Measurements from ENCODE around the gene SCGB1A1.
"Not testable (repeated sequence)": the region's sequence is repeated elsewhere in the genome, so short reads cannot be mapped to it uniquely, and the experiment has no call there.

The SCGB1A1 gene

GRCh38 chr11:62443390-62444235 lies 24.8 kb downstream of the SCGB1A1 start:
- Mint-ChIP-seq H3K4me3 (peak overlapping the region; percentile 91 to 92), H3K9me3 (no peaks in the 10 kb centered on the region), H3K4me1 (peaks cover 23 to 29% of the 10 kb centered on the region in 2 donors), H3K27ac (peak overlapping the region; percentile 93), H3K36me3 (no peaks in the 10 kb centered on the region), H3K27me3 (peaks cover 9 to 17% of the 10 kb centered on the region in 2 donors)
- peak; percentile 3 for DNase-seq
- ATAC-seq (replicated peaks): peak; percentile 58 to 60

GRCh38 chr11:62444236-62444833 lies 25.5 kb downstream of the SCGB1A1 start:
- DNase-seq (peak; percentile 50), ATAC-seq (replicated peaks) (peak; percentile 89 to 92)
- no peaks in the 10 kb centered on the region for H3K36me3 Mint-ChIP-seq
- H3K27me3 Mint-ChIP-seq: peaks cover 9 to 17% of the 10 kb centered on the region in 2 donors
- peaks cover 23 to 27% of the 10 kb centered on the region in 2 donors for H3K4me1 Mint-ChIP-seq
- H3K27ac Mint-ChIP-seq: peak overlapping the region; percentile 93
- H3K9me3 Mint-ChIP-seq: no peaks in the 10 kb centered on the region
- peak overlapping the region; percentile 91 to 92 for H3K4me3 Mint-ChIP-seq

GRCh38 chr11:62444835-62445234 lies 26.0 kb downstream of the SCGB1A1 start:
- Mint-ChIP-seq H3K27ac (peak overlapping the region; percentile 93), H3K4me3 (peak overlapping the region; percentile 91 to 92), H3K4me1 (peaks cover 22 to 23% of the 10 kb centered on the region in 2 donors)

GRCh38 chr11:62445314-62445740 lies 26.5 kb downstream of the SCGB1A1 start:
- Mint-ChIP-seq H3K4me3 (no peak overlapping the region), H3K27ac (no peak overlapping the region), H3K9me3 (no peaks in the 10 kb centered on the region), H3K4me1 (peaks cover 19 to 23% of the 10 kb centered on the region in 2 donors), H3K27me3 (peaks cover 9 to 17% of the 10 kb centered on the region in 2 donors), H3K36me3 (no peaks in the 10 kb centered on the region)
- no peak for DNase-seq
- no peak for ATAC-seq (replicated peaks)

More at GRCh38 chr11:62444835-62445234, 26.0 kb downstream of the SCGB1A1 start:
- DNase-seq (no peak), ATAC-seq (replicated peaks) (no peak)
- Mint-ChIP-seq H3K36me3 (no peaks in the 10 kb centered on the region), H3K9me3 (no peaks in the 10 kb centered on the region), H3K27me3 (peaks cover 9 to 17% of the 10 kb centered on the region in 2 donors)

- Mint-ChIP-seq H3K27ac (peak overlapping the region; percentile 15), H3K27me3 (peaks cover 9 to 21% of the 10 kb centered on the region in 2 donors)
These were observed 27.3 kb downstream of the SCGB1A1 start for GRCh38 chr11:62446091-62446490.

GRCh38 chr11:62449451-62449851 lies 30.6 kb downstream of the SCGB1A1 start:
- Mint-ChIP-seq H3K4me1 (peaks cover 6 to 11% of the 10 kb centered on the region in 2 donors), H3K4me3 (no peak overlapping the region), H3K27me3 (peaks cover 9 to 26% of the 10 kb centered on the region in 2 donors), H3K9me3 (no peaks in the 10 kb centered on the region), H3K36me3 (no peaks in the 10 kb centered on the region), H3K27ac (no peak overlapping the region)
- no peak for DNase-seq
- no peak for ATAC-seq (replicated peaks)

More at GRCh38 chr11:62446091-62446490, 27.3 kb downstream of the SCGB1A1 start:
- ATAC-seq (replicated peaks) (no peak), DNase-seq (no peak)
- H3K9me3 Mint-ChIP-seq: no peaks in the 10 kb centered on the region
- H3K36me3 Mint-ChIP-seq: no peaks in the 10 kb centered on the region
- peaks cover 19 to 23% of the 10 kb centered on the region in 2 donors for H3K4me1 Mint-ChIP-seq
- no peak overlapping the region for H3K4me3 Mint-ChIP-seq

GRCh38 chr11:62449912-62450311 lies 31.1 kb downstream of the SCGB1A1 start:
- H3K4me3 Mint-ChIP-seq; H3K27ac Mint-ChIP-seq; DNase-seq; H3K9me3 Mint-ChIP-seq; H3K36me3 Mint-ChIP-seq; H3K4me1 Mint-ChIP-seq; ATAC-seq (replicated peaks): not testable (repeated sequence)
- H3K27me3 Mint-ChIP-seq: peaks cover 9 to 26% of the 10 kb centered on the region in 2 donors

- H3K4me3 Mint-ChIP-seq: no peak overlapping the region
- no peaks in the 10 kb centered on the region for H3K36me3 Mint-ChIP-seq
- H3K27ac Mint-ChIP-seq: no peak overlapping the region
- ATAC-seq (replicated peaks): no peak
- peaks cover 9 to 26% of the 10 kb centered on the region in 2 donors for H3K27me3 Mint-ChIP-seq
- DNase-seq: no peak
- peaks cover 0 to 6% of the 10 kb centered on the region in 2 donors for H3K4me1 Mint-ChIP-seq
- no peaks in the 10 kb centered on the region for H3K9me3 Mint-ChIP-seq
These were observed 31.9 kb downstream of the SCGB1A1 start for GRCh38 chr11:62450543-62451240.

GRCh38 chr11:62451241-62451621 lies 32.4 kb downstream of the SCGB1A1 start:
- no peak overlapping the region for H3K4me3 Mint-ChIP-seq
- peaks cover 9 to 26% of the 10 kb centered on the region in 2 donors for H3K27me3 Mint-ChIP-seq
- no peak overlapping the region for H3K27ac Mint-ChIP-seq
- no peaks in the 10 kb centered on the region for H3K36me3 Mint-ChIP-seq
- no peak for DNase-seq
- H3K4me1 Mint-ChIP-seq: peaks cover 0 to 4% of the 10 kb centered on the region in 2 donors
- ATAC-seq (replicated peaks): no peak
- H3K9me3 Mint-ChIP-seq: no peaks in the 10 kb centered on the region

- Mint-ChIP-seq H3K9me3 (no peaks in the 10 kb centered on the region), H3K4me1 (peaks cover 0 to 2% of the 10 kb centered on the region in 2 donors), H3K36me3 (no peaks in the 10 kb centered on the region), H3K27ac (no peak overlapping the region), H3K27me3 (peaks cover 9 to 21% of the 10 kb centered on the region in 2 donors), H3K4me3 (no peak overlapping the region)
- ATAC-seq (replicated peaks) (no peak), DNase-seq (no peak)
These were observed 33.4 kb downstream of the SCGB1A1 start for GRCh38 chr11:62452261-62452660.

GRCh38 chr11:62452839-62453468 lies 34.1 kb downstream of the SCGB1A1 start:
- Mint-ChIP-seq H3K27ac (no peak overlapping the region), H3K36me3 (no peaks in the 10 kb centered on the region), H3K4me3 (no peak overlapping the region), H3K9me3 (no peaks in the 10 kb centered on the region), H3K4me1 (peaks cover 0 to 5% of the 10 kb centered on the region in 2 donors), H3K27me3 (peaks cover 4 to 16% of the 10 kb centered on the region in 2 donors)
- ATAC-seq (replicated peaks) (no peak), DNase-seq (no peak)

- H3K9me3 Mint-ChIP-seq: no peaks in the 10 kb centered on the region
- ATAC-seq (replicated peaks): no peak
- DNase-seq: no peak
- H3K4me3 Mint-ChIP-seq: no peak overlapping the region
- no peaks in the 10 kb centered on the region for H3K36me3 Mint-ChIP-seq
- peaks cover 0 to 5% of the 10 kb centered on the region in 2 donors for H3K27me3 Mint-ChIP-seq
- peaks cover 0 to 5% of the 10 kb centered on the region in 2 donors for H3K4me1 Mint-ChIP-seq
- no peak overlapping the region for H3K27ac Mint-ChIP-seq
These were observed 37.8 kb downstream of the SCGB1A1 start for GRCh38 chr11:62456630-62457029.

- Mint-ChIP-seq H3K4me1 (peaks cover 0 to 5% of the 10 kb centered on the region in 2 donors), H3K27me3 (peaks cover 0 to under 1% of the 10 kb centered on the region in 2 donors), H3K36me3 (no peaks in the 10 kb centered on the region), H3K4me3 (no peak overlapping the region), H3K27ac (no peak overlapping the region), H3K9me3 (no peaks in the 10 kb centered on the region)
- ATAC-seq (replicated peaks) (no peak), DNase-seq (no peak)
These were observed 38.6 kb downstream of the SCGB1A1 start for GRCh38 chr11:62457478-62457877.

Measured in stimulated activated naive B cell treated with anti-CD40 and anti-IgM and Interleukin-4, amounts not matched to agents 10 μg/mL and 1 μg/mL and 100 μg/mL, for 72 hours (primary cell).